ENCODE results near the gene SPATS2L.

The SPATS2L gene

GRCh38 chr2:200472853-200473464 lies 166.5 kb downstream of the SPATS2L start:
- no peak for FAIRE-seq

GRCh38 chr2:200475795-200476194 lies 169.3 kb downstream of the SPATS2L start:
- no peak for FAIRE-seq

- FAIRE-seq: no peak
These were observed 170.3 kb downstream of the SPATS2L start for GRCh38 chr2:200476836-200477235.

- no peak for FAIRE-seq
These were observed 171.2 kb downstream of the SPATS2L start for GRCh38 chr2:200477667-200478131.

- FAIRE-seq: no peak
These were observed 173.3 kb downstream of the SPATS2L start for GRCh38 chr2:200479692-200480265.

GRCh38 chr2:200482194-200482593 lies 175.7 kb downstream of the SPATS2L start:
- FAIRE-seq: no peak

- no peak for FAIRE-seq
These were observed 177.3 kb downstream of the SPATS2L start for GRCh38 chr2:200483729-200484198.

- FAIRE-seq: no peak
These were observed 178.4 kb downstream of the SPATS2L start for GRCh38 chr2:200484934-200485333.

- FAIRE-seq: no peak
These were observed 180.0 kb downstream of the SPATS2L start for GRCh38 chr2:200486529-200486928.

GRCh38 chr2:200488169-200488568 lies 181.7 kb downstream of the SPATS2L start:
- FAIRE-seq: no peak

GRCh38 chr2:200490001-200490400 lies 183.5 kb downstream of the SPATS2L start:
- no peak for FAIRE-seq

- no peak for FAIRE-seq
These were observed 186.2 kb downstream of the SPATS2L start for GRCh38 chr2:200492656-200493055.

GRCh38 chr2:200494048-200494447 lies 187.6 kb downstream of the SPATS2L start:
- no peak for FAIRE-seq

GRCh38 chr2:200496696-200497095 lies 190.2 kb downstream of the SPATS2L start:
- no peak for FAIRE-seq

- no peak for FAIRE-seq
These were observed 192.1 kb downstream of the SPATS2L start for GRCh38 chr2:200498402-200499162.

- no peak for FAIRE-seq
These were observed 195.7 kb downstream of the SPATS2L start for GRCh38 chr2:200502196-200502595.

GRCh38 chr2:200506679-200507078 lies 200.2 kb downstream of the SPATS2L start:
- FAIRE-seq: no peak

- FAIRE-seq: no peak
These were observed 200.7 kb downstream of the SPATS2L start for GRCh38 chr2:200507179-200507578.

- no peak for FAIRE-seq
These were observed 202.7 kb downstream of the SPATS2L start for GRCh38 chr2:200509235-200509611.

- FAIRE-seq: no peak
These were observed 203.3 kb downstream of the SPATS2L start, which contains the start of gene KCTD18 for GRCh38 chr2:200509612-200510433. Gene KCTD18, minus strand, starts transcription at chr2:200510068. Its CDS starts 3,052 bp downstream, at chr2:200507016.

GRCh38 chr2:200515155-200515554 lies 208.7 kb downstream of the SPATS2L start:
- no peak for FAIRE-seq

GRCh38 chr2:200523158-200523557 lies 216.7 kb downstream of the SPATS2L start:
- FAIRE-seq: no peak

GRCh38 chr2:200523604-200524003 lies 217.1 kb downstream of the SPATS2L start:
- no peak for FAIRE-seq
